Ovary (tissue), 9 donors: Measurements from ENCODE around the gene PRKCQ. TPM values are rescaled to one million over a fixed set of nuclear protein-coding genes. Genes with fewer than 3 reads are reported as not detected.
A peak's percentile ranks its signal among the peaks of the same experiment; 100 is the strongest.

Experiments
- DNase-seq, 5 donors: peaks; one replicate each; pipeline ENCODE4 v3.0.0-alpha.2; 2019 to 2020
- H3K27ac ChIP-seq, 2 donors: fragments of 200-600 bp; one replicate each; pipeline versions ENCODE4 v1.5.1 to v1.8.0; 2019 to 2022
- H3K27me3 ChIP-seq: fragments of 200-600 bp; one replicate; pipeline ENCODE4 v1.8.0; 2022
- H3K36me3 ChIP-seq: fragments of 200-600 bp; sonication (generic); one replicate; pipeline ENCODE4 v1.5.1; 2019
- H3K4me1 ChIP-seq: one replicate; pipeline ENCODE4 v1.8.1; 2013; ENCODE audit warnings: mild to moderate bottlenecking, moderate library complexity; ENCODE audit not compliant: insufficient read depth
- H3K4me3 ChIP-seq: fragments of 200-600 bp; sonication (generic); one replicate; pipeline ENCODE4 v1.5.1; 2017
- H3K9me3 ChIP-seq, 2 donors: fragments of 200-600 bp in 1 of 2; sonication (generic) in 1 of 2; one replicate each; pipeline versions ENCODE4 v1.5.1 to v1.8.1; 2013 to 2019; ENCODE audit warnings: mild to moderate bottlenecking in 1 of 2, moderate library complexity in 1 of 2
- EP300 ChIP-seq: sonication (generic); formaldehyde crosslinking; IDR thresholded peaks from one replicate; pipeline ENCODE4 v1.6.1; 2017; ENCODE audit warnings: antibody characterized with exemption
- POLR2A ChIP-seq: fragments of 450-650 bp; IDR thresholded peaks from one replicate; pipeline ENCODE4 v1.6.1; 2017; ENCODE audit warnings: antibody characterized with exemption, mild to moderate bottlenecking, moderate library complexity
- WGBS, 3 donors: extraction: QIAGEN DNeasy Blood & Tissue Kit in 1 of 3; methylation state at CpG; one replicate each; pipeline versions ENCODE4 v1.1.5 to v1.1.7; 2013 to 2017; 5-methylcytosine and 5-hydroxymethylcytosine counted together
- intact Hi-C, 4 donors: fragments of 100-400 bp; cut with DNase I; formaldehyde crosslinking; loops; one replicate each; pipeline versions ENCODE4 v1.11.0 to v1.15.1; 2022 to 2023
- polyA plus RNA-seq, 2 donors: library from polyadenylated mRNA; stranded (reverse); fragments of 200-250 nt in 1 of 2; fragments of 350-450 nt in 1 of 2; fragmentation: Illumina TruSeq in 1 of 2; extraction: RNeasy Lipid Tissue Mini Kit (QIAGEN cat#74804) in 1 of 2; gene quantifications; one replicate each; pipeline ENCODE4 v1.2.3, GENCODE V29; 2013 to 2014
- total RNA-seq, 7 donors: library from RNA; depleted of rRNA in 2 of 7; stranded (reverse); fragments of >200 nt in 2 of 7; fragmentation: NEBNext Ultra II Directional in 3 of 7; extraction: Animal tissue kit (Norgen Biotek cat#: 25700) in 3 of 7; gene quantifications; one replicate each; pipeline versions ENCODE4 v1.1.0 to v1.2.4, GENCODE V29; 2016 to 2023
- TF ChIP-seq, protein P1 (sequence below), 3 donors: fragments of 450-650 bp in 2 of 3; fragments of 200-600 bp in 1 of 3; IDR thresholded peaks; one replicate each; pipeline versions ENCODE4 v1.5.1 to v1.8.0; 2016 to 2022; ENCODE audit warnings: antibody characterized with exemption in 3 of 3, mild to moderate bottlenecking in 1 of 3
- donor health status: DM: no; HTN: no; CAD: no; lungs with moderate emphysema.
- donor health status: DM: no; HTN: no; CAD: no.
- donor health status: Bipolar disorder and iron deficiency.
- donor health status: DM: yes; HTN: yes; CAD: no.
- donor health status: DM: no; HTN: no; CAD: no.
- donor health status: DM: yes; HTN: yes; CAD: no.

PRKCQ gene
- total and polyA plus RNA-seq, 9 donors: 0.71 to 3.6 (median 1.1) TPM

- DNase-seq: no peak
- Histone ChIP-seq H3K9me3 (no peaks in the 10 kb centered on the region), H3K4me1 (peaks cover 2% of the 10 kb centered on the region), H3K4me3 (no peak overlapping the region), H3K36me3 (no peaks in the 10 kb centered on the region), H3K27me3 (no peaks in the 10 kb centered on the region), H3K27ac (no peak overlapping the region)
- TF ChIP-seq POLR2A (no peak), EP300 (no peak)
- TF ChIP-seq, protein P1, sequence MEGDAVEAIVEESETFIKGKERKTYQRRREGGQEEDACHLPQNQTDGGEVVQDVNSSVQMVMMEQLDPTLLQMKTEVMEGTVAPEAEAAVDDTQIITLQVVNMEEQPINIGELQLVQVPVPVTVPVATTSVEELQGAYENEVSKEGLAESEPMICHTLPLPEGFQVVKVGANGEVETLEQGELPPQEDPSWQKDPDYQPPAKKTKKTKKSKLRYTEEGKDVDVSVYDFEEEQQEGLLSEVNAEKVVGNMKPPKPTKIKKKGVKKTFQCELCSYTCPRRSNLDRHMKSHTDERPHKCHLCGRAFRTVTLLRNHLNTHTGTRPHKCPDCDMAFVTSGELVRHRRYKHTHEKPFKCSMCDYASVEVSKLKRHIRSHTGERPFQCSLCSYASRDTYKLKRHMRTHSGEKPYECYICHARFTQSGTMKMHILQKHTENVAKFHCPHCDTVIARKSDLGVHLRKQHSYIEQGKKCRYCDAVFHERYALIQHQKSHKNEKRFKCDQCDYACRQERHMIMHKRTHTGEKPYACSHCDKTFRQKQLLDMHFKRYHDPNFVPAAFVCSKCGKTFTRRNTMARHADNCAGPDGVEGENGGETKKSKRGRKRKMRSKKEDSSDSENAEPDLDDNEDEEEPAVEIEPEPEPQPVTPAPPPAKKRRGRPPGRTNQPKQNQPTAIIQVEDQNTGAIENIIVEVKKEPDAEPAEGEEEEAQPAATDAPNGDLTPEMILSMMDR (IDR thresholded peaks at IDR 0.05): no peak
- WGBS, 3 donors: 56 to 70% (median 58%) methylated on average over 1 of the region's 1 CpG
- intact Hi-C loops: loop anchor here (5.0 kb wide), 5 partner anchors 182 to 297 kb away; partner anchors contain the start of gene PFKFB3 (in 1 of the 4)
These were observed 175.7 kb downstream of the PRKCQ start for GRCh38 chr10:6404127-6405072.

GRCh38 chr10:6402960-6403359 lies 177.1 kb downstream of the PRKCQ start:
- DNase-seq: no peak
- Histone ChIP-seq H3K27ac (no peak overlapping the region), H3K4me3 (no peak overlapping the region), H3K4me1 (peaks cover 2% of the 10 kb centered on the region), H3K36me3 (no peaks in the 10 kb centered on the region), H3K9me3 (no peaks in the 10 kb centered on the region), H3K27me3 (no peaks in the 10 kb centered on the region)
- intact Hi-C loops: loop anchor here (2.0 to 5.0 kb wide), 6 partner anchors 181 to 296 kb away; partner anchors contain the start of gene PFKFB3 (in 1 of the 4)
- TF ChIP-seq, protein P1 (IDR thresholded peaks at IDR 0.05): no peak
- TF ChIP-seq EP300 (no peak), POLR2A (no peak)
- 69 to 77% (median 71%) methylated on average over 8 of the region's 8 CpGs for WGBS, 3 donors

- no peak overlapping the region for H3K4me3 ChIP-seq
- no peak for DNase-seq
- H3K4me1 ChIP-seq: peaks cover 2% of the 10 kb centered on the region
- 72 to 76% (median 73%) methylated on average over 9 of the region's 9 CpGs for WGBS, 3 donors
- no peaks in the 10 kb centered on the region for H3K27me3 ChIP-seq
- intact Hi-C loops: loop anchor here (2.0 to 5.0 kb wide), 6 partner anchors 180 to 295 kb away; partner anchors contain the start of gene PFKFB3 (in 1 of the 4)
- no peaks in the 10 kb centered on the region for H3K36me3 ChIP-seq
- no peak overlapping the region for H3K27ac ChIP-seq
- TF ChIP-seq, protein P1 (IDR thresholded peaks at IDR 0.05): no peak
- TF ChIP-seq EP300 (no peak), POLR2A (no peak)
- no peaks in the 10 kb centered on the region for H3K9me3 ChIP-seq
These were observed 177.7 kb downstream of the PRKCQ start for GRCh38 chr10:6402349-6402709.

GRCh38 chr10:6401558-6402348 lies 178.3 kb downstream of the PRKCQ start:
- 3 to 11% (median 5%) methylated on average over 18 of the region's 18 CpGs for WGBS, 3 donors
- Histone ChIP-seq H3K4me1 (peaks cover 2% of the 10 kb centered on the region), H3K9me3 (no peaks in the 10 kb centered on the region), H3K27me3 (no peaks in the 10 kb centered on the region), H3K4me3 (peak overlapping the region; percentile 13), H3K36me3 (no peaks in the 10 kb centered on the region), H3K27ac (no peak overlapping the region)
- peak; percentile 68 to 79 (median 70) for DNase-seq
- no peak for TF ChIP-seq POLR2A
- no peak for TF ChIP-seq EP300
- TF ChIP-seq, protein P1 (IDR thresholded peaks at IDR 0.05): peak; percentile 29 to 79 (median 71)
- intact Hi-C loops: loop anchor here (2.0 to 5.0 kb wide), 7 partner anchors 179 to 294 kb away; partner anchors contain the start of gene PFKFB3 (in 3 of the 4)
